GM23338 (cell line): ENCODE results near the gene CIZ1. TPM values are rescaled to one million over a fixed set of nuclear protein-coding genes. Genes with fewer than 3 reads are reported as not detected.
A peak's percentile ranks its signal among the peaks of the same experiment; 100 is the strongest.

Experiments
- ATAC-seq: fragments of 200-7000 bp; cut with Tn5 transposase; 3 replicates; pipeline ENCODE4 v1.9.1; 2020
- DNase-seq: peaks from one replicate; pipeline ENCODE4 v3.0.0-alpha.2; 2015; ENCODE audit warnings: low spot score
- H2AFZ ChIP-seq: fragments of 200-600 bp; sonication (generic); 2 replicates; pipeline ENCODE4 v1.8.0; 2016; ENCODE audit warnings: antibody characterized with exemption, mild to moderate bottlenecking, moderate library complexity
- H3F3A ChIP-seq: fragments of 200-600 bp; sonication (generic); replicated peaks from 2 replicates; pipeline ENCODE4 v1.8.0; 2017; ENCODE audit warnings: antibody characterized with exemption, mixed run types, low read depth
- H3K27ac ChIP-seq: fragments of 200-600 bp; sonication (generic); 2 replicates; pipeline ENCODE4 v1.6.1; 2016; ENCODE audit warnings: low read depth
- H3K27me3 ChIP-seq: fragments of 200-600 bp; sonication (generic); 2 replicates; pipeline ENCODE4 v1.8.0; 2016; ENCODE audit warnings: mild to moderate bottlenecking, mixed run types, moderate library complexity; ENCODE audit not compliant: insufficient read depth
- H3K36me3 ChIP-seq: fragments of 200-600 bp; sonication (generic); 2 replicates; pipeline ENCODE4 v1.8.0; 2016; ENCODE audit warnings: mild to moderate bottlenecking; ENCODE audit not compliant: insufficient read depth
- H3K4me1 ChIP-seq: fragments of 200-600 bp; sonication (generic); 2 replicates; pipeline ENCODE4 v1.8.0; 2016; ENCODE audit warnings: mild to moderate bottlenecking, moderate library complexity; ENCODE audit not compliant: insufficient read depth
- H3K4me2 ChIP-seq: fragments of 200-600 bp; sonication (generic); 2 replicates; pipeline ENCODE4 v1.7.1; 2017; ENCODE audit warnings: mixed run types
- H3K4me3 ChIP-seq: fragments of 200-600 bp; sonication (generic); 2 replicates; pipeline ENCODE4 v1.6.1; 2016; ENCODE audit warnings: mixed run types
- H3K79me2 ChIP-seq: fragments of 200-600 bp; sonication (generic); replicated peaks from 2 replicates; pipeline ENCODE4 v1.8.0; 2017; ENCODE audit warnings: mild to moderate bottlenecking; ENCODE audit not compliant: insufficient read depth
- H3K9me2 ChIP-seq: fragments of 200-600 bp; sonication (generic); 2 replicates; pipeline ENCODE4 v1.8.0; 2017; ENCODE audit not compliant: insufficient read depth
- H4K20me1 ChIP-seq: fragments of 200-600 bp; sonication (generic); replicated peaks from 2 replicates; pipeline ENCODE4 v1.8.0; 2017; ENCODE audit warnings: mild to moderate bottlenecking; ENCODE audit not compliant: insufficient read depth
- H3K27ac Mint-ChIP-seq: 2 replicates; pipeline ENCODE4 v1.8.0; 2020; ENCODE audit warnings: inconsistent platforms, mild to moderate bottlenecking, moderate library complexity, mixed read lengths
- H3K27me3 Mint-ChIP-seq: 3 replicates; pipeline ENCODE4 v1.8.0; 2022; ENCODE audit warnings: low read depth, mild to moderate bottlenecking, moderate library complexity, mixed read lengths, inconsistent platforms; ENCODE audit not compliant: insufficient read depth, poor library complexity
- H3K36me3 Mint-ChIP-seq: 3 replicates; pipeline ENCODE4 v1.8.0; 2021; ENCODE audit warnings: low read depth, mild to moderate bottlenecking, inconsistent platforms, moderate library complexity, mixed read lengths
- H3K4me1 Mint-ChIP-seq: 3 replicates; pipeline ENCODE4 v1.8.0; 2020; ENCODE audit warnings: mild to moderate bottlenecking, inconsistent platforms, mixed read lengths
- H3K4me3 Mint-ChIP-seq: 3 replicates; pipeline ENCODE4 v1.8.0; 2021; ENCODE audit warnings: moderate library complexity, mild to moderate bottlenecking, inconsistent platforms, mixed read lengths
- H3K9me3 Mint-ChIP-seq: 3 replicates; pipeline ENCODE4 v1.8.0; 2020; ENCODE audit warnings: moderate library complexity, mild to moderate bottlenecking, inconsistent platforms, mixed read lengths
- CREB1 ChIP-seq: fragments of 250-450 bp; sonication (Bioruptor Pico); IDR thresholded peaks from 2 replicates; pipeline ENCODE4 v1.5.0; 2020; ENCODE audit warnings: low read depth, mild to moderate bottlenecking, moderate library complexity
- CTCF ChIP-seq, 2 experiments: fragments of 200-600 bp in 1 of 2; sonication (generic) in 1 of 2; conservative IDR thresholded peaks; 2 replicates each; pipeline versions ENCODE4 v1.5.1 to v1.6.1; 2016 to 2017; ENCODE audit warnings: antibody characterized with exemption in 2 of 2, low read depth in 2 of 2, mild to moderate bottlenecking in 2 of 2, moderate library complexity in 1 of 2
- ETS1 ChIP-seq: IDR thresholded peaks from 2 replicates; pipeline ENCODE4 v1.6.1; 2016; ENCODE audit warnings: antibody characterized with exemption
- EZH2 ChIP-seq: fragments of 200-600 bp; sonication (generic); IDR thresholded peaks from one replicate; pipeline ENCODE4 v1.8.0; 2017; ENCODE audit warnings: antibody characterized with exemption, mild to moderate bottlenecking, low read depth; ENCODE audit not compliant: unreplicated experiment
- EZH2phosphoT487 ChIP-seq: fragments of 200-600 bp; sonication (generic); IDR thresholded peaks from one replicate; pipeline ENCODE4 v1.8.1; 2018; ENCODE audit warnings: antibody characterized with exemption; ENCODE audit not compliant: unreplicated experiment
- JUNB ChIP-seq: IDR thresholded peaks from one replicate; pipeline ENCODE4 v1.6.1; 2016; ENCODE audit warnings: antibody characterized with exemption; ENCODE audit not compliant: unreplicated experiment
- NANOG ChIP-seq: IDR thresholded peaks from 2 replicates; pipeline ENCODE4 v1.6.1; 2016; ENCODE audit warnings: antibody characterized with exemption, borderline replicate concordance
- POLR2AphosphoS5 ChIP-seq: IDR thresholded peaks from 2 replicates; pipeline ENCODE4 v1.6.1; 2016; ENCODE audit warnings: antibody characterized with exemption, low read depth
- REST ChIP-seq: IDR thresholded peaks from one replicate; pipeline ENCODE4 v1.6.1; 2018; ENCODE audit warnings: antibody characterized with exemption; ENCODE audit not compliant: unreplicated experiment
- STAT1 ChIP-seq: IDR thresholded peaks from one replicate; pipeline ENCODE4 v1.6.1; 2016; ENCODE audit warnings: antibody characterized with exemption; ENCODE audit not compliant: unreplicated experiment
- ZNF114 ChIP-seq: fragments of 250-450 bp; sonication (Bioruptor Pico); IDR thresholded peaks from 2 replicates; pipeline ENCODE4 v1.5.0; 2020; ENCODE audit warnings: mild to moderate bottlenecking, moderate library complexity
- ZNF331 ChIP-seq: fragments of 250-450 bp; sonication (Bioruptor Pico); IDR thresholded peaks from 2 replicates; pipeline ENCODE4 v1.5.0; 2020; ENCODE audit warnings: low read depth, mild to moderate bottlenecking, moderate library complexity
- long read RNA-seq: library from polyadenylated mRNA; unstranded; transcript quantifications from one replicate; pipeline ENCODE4 v2.0.0, GENCODE V29; 2020; ENCODE audit not compliant: unreplicated experiment
- polyA plus RNA-seq: library from polyadenylated mRNA; unstranded; fragments of >200 nt; fragmentation: Nextera tagmentation; extraction: Ambion mirVana; gene quantifications from 2 replicates; pipeline ENCODE4 v1.2.1, GENCODE V29; 2016
- total RNA-seq: library from RNA; depleted of rRNA; stranded (reverse); fragments of >200 nt; shearing (Covaris generic); gene quantifications from 2 replicates; pipeline ENCODE4 v1.2.3, GENCODE V29; 2014; rRNA removed
- TF ChIP-seq, protein P1 (sequence below): fragments of 250-450 bp; sonication (Bioruptor Pico); IDR thresholded peaks from 2 replicates; pipeline ENCODE4 v1.5.0; 2020; ENCODE audit warnings: mild to moderate bottlenecking, moderate library complexity

Gene CIZ1
- total RNA-seq (48.2 and 61.4 TPM in 2 replicates), polyA plus RNA-seq (49.6 and 49.7 TPM in 2 replicates)
- long read RNA-seq, partial matches to known transcripts, result 3 of 10 reads
- long read RNA-seq, other reads (novel, unspliced or antisense), result 5 of 10 reads

DNA sequence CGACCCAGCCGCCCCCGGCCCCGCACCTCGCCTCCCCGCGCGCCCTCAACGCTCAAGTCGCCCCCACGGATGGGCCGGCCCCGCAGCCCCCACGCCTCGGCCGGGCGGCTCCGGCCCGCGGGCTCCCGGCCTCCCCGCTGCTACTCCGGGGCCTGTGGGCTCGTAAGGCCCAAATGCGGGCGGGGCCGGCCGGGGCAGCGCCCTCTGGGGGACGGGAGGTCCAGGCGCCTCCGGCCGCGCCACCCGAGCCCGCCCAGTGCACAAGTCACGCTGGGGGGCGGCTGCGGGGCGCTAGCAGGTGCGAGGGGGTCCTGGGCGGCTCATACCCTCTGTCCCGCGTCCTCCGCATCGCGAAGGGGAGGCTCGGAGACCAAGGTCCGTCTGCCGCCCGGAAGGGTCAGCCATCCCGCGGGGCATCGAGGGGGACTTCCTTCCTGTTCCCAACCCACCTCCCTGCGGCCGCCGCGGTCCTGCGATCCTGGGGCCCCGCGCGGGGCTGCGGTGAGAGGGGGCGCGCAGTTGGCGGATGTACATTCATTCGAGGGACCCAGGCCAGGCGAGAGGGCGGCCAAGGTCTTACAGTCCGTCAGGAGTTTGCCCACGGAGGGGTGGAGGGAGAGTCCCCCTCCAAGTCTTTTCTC, at the start of gene CIZ1:
CIZ1 (minus strand) TSS at position 167 of the 641 bp plus-strand sequence. CDS start 715 bp downstream, outside the sequence.
- Histone ChIP-seq H3K4me2 (peak within 1 kb of the TSS; percentile 91), H2AFZ (peak within 1 kb of the TSS; percentile 97), H4K20me1 (peaks cover 3% of the 10 kb centered on the region; the same call in 1 of the 2 replicates), H3K27ac (no peak within 1 kb of the TSS), H3K9me2 (no peaks in the 10 kb centered on the region), H3K27me3 (peaks cover 6% of the 10 kb centered on the region; the same call in 1 of the 2 replicates), H3K36me3 (0 out of 2 replicates have a peak, but pooled peaks cover 6% of the 10 kb centered on the region), H3K4me3 (peak within 1 kb of the TSS; percentile 90), H3F3A (no peaks in the 10 kb centered on the region), H3K4me1 (no peaks in the 10 kb centered on the region), H3K79me2 (no peaks in the 10 kb centered on the region)
- peaks cover 27% of the 10 kb centered on the region for H3K36me3 Mint-ChIP-seq
- H3K27me3 Mint-ChIP-seq, result peaks cover 21% of the 10 kb centered on the region
- no peak within 1 kb of the TSS for H3K27ac Mint-ChIP-seq
- no peak for TF ChIP-seq STAT1
- no peak for TF ChIP-seq REST
- TF ChIP-seq CTCF (conservative IDR thresholded peaks at IDR 0.05; ENCODE audit: low read depth in 2 of 2), result peak; percentile 57 to 75
- no peak for TF ChIP-seq ZNF331 (CRISPR knock-in tag)
- TF ChIP-seq EZH2, result no peak
- no peak for TF ChIP-seq JUNB
- TF ChIP-seq POLR2AphosphoS5, result peak; percentile 77
- TF ChIP-seq ZNF114, result no peak
- TF ChIP-seq, protein P1, sequence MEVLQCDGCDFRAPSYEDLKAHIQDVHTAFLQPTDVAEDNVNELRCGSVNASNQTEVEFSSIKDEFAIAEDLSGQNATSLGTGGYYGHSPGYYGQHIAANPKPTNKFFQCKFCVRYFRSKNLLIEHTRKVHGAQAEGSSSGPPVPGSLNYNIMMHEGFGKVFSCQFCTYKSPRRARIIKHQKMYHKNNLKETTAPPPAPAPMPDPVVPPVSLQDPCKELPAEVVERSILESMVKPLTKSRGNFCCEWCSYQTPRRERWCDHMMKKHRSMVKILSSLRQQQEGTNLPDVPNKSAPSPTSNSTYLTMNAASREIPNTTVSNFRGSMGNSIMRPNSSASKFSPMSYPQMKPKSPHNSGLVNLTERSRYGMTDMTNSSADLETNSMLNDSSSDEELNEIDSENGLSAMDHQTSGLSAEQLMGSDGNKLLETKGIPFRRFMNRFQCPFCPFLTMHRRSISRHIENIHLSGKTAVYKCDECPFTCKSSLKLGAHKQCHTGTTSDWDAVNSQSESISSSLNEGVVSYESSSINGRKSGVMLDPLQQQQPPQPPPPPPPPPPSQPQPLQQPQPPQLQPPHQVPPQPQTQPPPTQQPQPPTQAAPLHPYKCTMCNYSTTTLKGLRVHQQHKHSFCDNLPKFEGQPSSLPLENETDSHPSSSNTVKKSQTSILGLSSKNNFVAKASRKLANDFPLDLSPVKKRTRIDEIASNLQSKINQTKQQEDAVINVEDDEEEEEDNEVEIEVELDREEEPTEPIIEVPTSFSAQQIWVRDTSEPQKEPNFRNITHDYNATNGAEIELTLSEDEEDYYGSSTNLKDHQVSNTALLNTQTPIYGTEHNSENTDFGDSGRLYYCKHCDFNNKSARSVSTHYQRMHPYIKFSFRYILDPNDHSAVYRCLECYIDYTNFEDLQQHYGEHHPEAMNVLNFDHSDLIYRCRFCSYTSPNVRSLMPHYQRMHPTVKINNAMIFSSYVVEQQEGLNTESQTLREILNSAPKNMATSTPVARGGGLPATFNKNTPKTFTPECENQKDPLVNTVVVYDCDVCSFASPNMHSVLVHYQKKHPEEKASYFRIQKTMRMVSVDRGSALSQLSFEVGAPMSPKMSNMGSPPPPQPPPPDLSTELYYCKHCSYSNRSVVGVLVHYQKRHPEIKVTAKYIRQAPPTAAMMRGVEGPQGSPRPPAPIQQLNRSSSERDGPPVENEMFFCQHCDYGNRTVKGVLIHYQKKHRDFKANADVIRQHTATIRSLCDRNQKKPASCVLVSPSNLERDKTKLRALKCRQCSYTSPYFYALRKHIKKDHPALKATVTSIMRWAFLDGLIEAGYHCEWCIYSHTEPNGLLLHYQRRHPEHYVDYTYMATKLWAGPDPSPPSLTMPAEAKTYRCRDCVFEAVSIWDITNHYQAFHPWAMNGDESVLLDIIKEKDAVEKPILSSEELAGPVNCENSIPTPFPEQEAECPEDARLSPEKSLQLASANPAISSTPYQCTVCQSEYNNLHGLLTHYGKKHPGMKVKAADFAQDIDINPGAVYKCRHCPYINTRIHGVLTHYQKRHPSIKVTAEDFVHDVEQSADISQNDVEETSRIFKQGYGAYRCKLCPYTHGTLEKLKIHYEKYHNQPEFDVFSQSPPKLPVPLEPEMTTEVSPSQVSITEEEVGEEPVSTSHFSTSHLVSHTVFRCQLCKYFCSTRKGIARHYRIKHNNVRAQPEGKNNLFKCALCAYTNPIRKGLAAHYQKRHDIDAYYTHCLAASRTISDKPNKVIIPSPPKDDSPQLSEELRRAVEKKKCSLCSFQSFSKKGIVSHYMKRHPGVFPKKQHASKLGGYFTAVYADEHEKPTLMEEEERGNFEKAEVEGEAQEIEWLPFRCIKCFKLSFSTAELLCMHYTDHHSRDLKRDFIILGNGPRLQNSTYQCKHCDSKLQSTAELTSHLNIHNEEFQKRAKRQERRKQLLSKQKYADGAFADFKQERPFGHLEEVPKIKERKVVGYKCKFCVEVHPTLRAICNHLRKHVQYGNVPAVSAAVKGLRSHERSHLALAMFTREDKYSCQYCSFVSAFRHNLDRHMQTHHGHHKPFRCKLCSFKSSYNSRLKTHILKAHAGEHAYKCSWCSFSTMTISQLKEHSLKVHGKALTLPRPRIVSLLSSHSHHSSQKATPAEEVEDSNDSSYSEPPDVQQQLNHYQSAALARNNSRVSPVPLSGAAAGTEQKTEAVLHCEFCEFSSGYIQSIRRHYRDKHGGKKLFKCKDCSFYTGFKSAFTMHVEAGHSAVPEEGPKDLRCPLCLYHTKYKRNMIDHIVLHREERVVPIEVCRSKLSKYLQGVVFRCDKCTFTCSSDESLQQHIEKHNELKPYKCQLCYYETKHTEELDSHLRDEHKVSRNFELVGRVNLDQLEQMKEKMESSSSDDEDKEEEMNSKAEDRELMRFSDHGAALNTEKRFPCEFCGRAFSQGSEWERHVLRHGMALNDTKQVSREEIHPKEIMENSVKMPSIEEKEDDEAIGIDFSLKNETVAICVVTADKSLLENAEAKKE (CRISPR knock-in tag), result no peak
- TF ChIP-seq CREB1, result peak; percentile 32; the same call in 1 of the 2 replicates
- TF ChIP-seq NANOG, result no peak
- TF ChIP-seq ETS1, result 0 out of 2 replicates have a peak, but pooled peaks have one; percentile 29
- TF ChIP-seq EZH2phosphoT487, result no peak
- peaks cover 6% of the 10 kb centered on the region for H3K4me1 Mint-ChIP-seq
- no peaks in the 10 kb centered on the region for H3K9me3 Mint-ChIP-seq
- ATAC-seq (peak; percentile 86), DNase-seq (peak; percentile 85)
- peak within 1 kb of the TSS; percentile 98 for H3K4me3 Mint-ChIP-seq
